H9 (cell line): ENCODE data around the gene POLR3F. TPM values are rescaled to one million over a fixed set of nuclear protein-coding genes. Genes with fewer than 3 reads are reported as not detected.

Source experiments
- DNase-seq: peaks from one replicate; pipeline ENCODE4 v3.0.0-alpha.2; 2017
- H2AFZ ChIP-seq: one replicate; pipeline ENCODE4 v1.6.1; 2013; ENCODE audit warnings: mild to moderate bottlenecking, low read length, control low read depth, moderate library complexity
- H2AK5ac ChIP-seq: 2 replicates; pipeline ENCODE4 v1.6.1; 2013; ENCODE audit warnings: low read length, control low read depth, mixed read lengths; ENCODE audit not compliant: insufficient read length
- H2BK120ac ChIP-seq: one replicate; pipeline ENCODE4 v1.6.1; 2013; ENCODE audit warnings: low read depth, mild to moderate bottlenecking, low read length, control low read depth, inconsistent platforms; ENCODE audit not compliant: poor library complexity, severe bottlenecking
- H2BK12ac ChIP-seq: 2 replicates; pipeline ENCODE4 v1.6.1; 2013; ENCODE audit warnings: low read length, control low read depth, mixed read lengths, low read depth; ENCODE audit not compliant: insufficient read length
- H2BK15ac ChIP-seq: 2 replicates; pipeline ENCODE4 v1.6.1; 2013; ENCODE audit warnings: low read depth, low read length, control low read depth
- H2BK20ac ChIP-seq: one replicate; pipeline ENCODE4 v1.6.1; 2013; ENCODE audit warnings: low read depth, mild to moderate bottlenecking, low read length, control low read depth, inconsistent platforms; ENCODE audit not compliant: poor library complexity, severe bottlenecking
- H2BK5ac ChIP-seq: 2 replicates; pipeline ENCODE4 v1.6.1; 2013; ENCODE audit warnings: low read length, control low read depth, mixed read lengths; ENCODE audit not compliant: insufficient read length
- H3K14ac ChIP-seq: 2 replicates; pipeline ENCODE4 v1.6.1; 2013; ENCODE audit warnings: low read length, control low read depth; ENCODE audit not compliant: insufficient read depth
- H3K18ac ChIP-seq: 2 replicates; pipeline ENCODE4 v1.6.1; 2013; ENCODE audit warnings: low read depth, mild to moderate bottlenecking, mixed read lengths, low read length, control low read depth; ENCODE audit not compliant: insufficient read length
- H3K23ac ChIP-seq: 2 replicates; pipeline ENCODE4 v1.6.1; 2013; ENCODE audit warnings: low read length, control low read depth, mixed read lengths, low read depth; ENCODE audit not compliant: insufficient read length
- H3K23me2 ChIP-seq: 2 replicates; pipeline ENCODE4 v1.6.1; 2013; ENCODE audit warnings: low read depth, mild to moderate bottlenecking, mixed read lengths, low read length, control low read depth; ENCODE audit not compliant: insufficient read length, poor library complexity, severe bottlenecking
- H3K27ac ChIP-seq: 2 replicates; pipeline ENCODE4 v1.5.1; 2013; ENCODE audit warnings: low read length, control low read depth, mixed read lengths, low read depth; ENCODE audit not compliant: insufficient read length
- H3K27me3 ChIP-seq: 2 replicates; pipeline ENCODE4 v1.6.1; 2013; ENCODE audit warnings: low read length, control low read depth, inconsistent platforms; ENCODE audit not compliant: insufficient read depth
- H3K4ac ChIP-seq: 2 replicates; pipeline ENCODE4 v1.6.1; 2013; ENCODE audit warnings: low read depth, mild to moderate bottlenecking, control low read depth, inconsistent platforms, low read length, moderate library complexity
- H3K4me1 ChIP-seq: 2 replicates; pipeline ENCODE4 v1.6.1; 2013; ENCODE audit warnings: low read length, control low read depth, inconsistent platforms; ENCODE audit not compliant: insufficient read depth
- H3K4me2 ChIP-seq: 2 replicates; pipeline ENCODE4 v1.6.1; 2013; ENCODE audit warnings: low read length, control low read depth, mixed read lengths; ENCODE audit not compliant: insufficient read length, insufficient read depth
- H3K56ac ChIP-seq: 2 replicates; pipeline ENCODE4 v1.6.1; 2013; ENCODE audit warnings: low read depth, mild to moderate bottlenecking, mixed read lengths, low read length, control low read depth; ENCODE audit not compliant: insufficient read length
- H3K79me1 ChIP-seq: 2 replicates; pipeline ENCODE4 v1.6.1; 2013; ENCODE audit warnings: low read depth, mild to moderate bottlenecking, moderate library complexity, low read length, control low read depth, inconsistent platforms; ENCODE audit not compliant: insufficient read depth, poor library complexity, severe bottlenecking
- H3K79me2 ChIP-seq: 2 replicates; pipeline ENCODE4 v1.6.1; 2013; ENCODE audit warnings: low read length, control low read depth, inconsistent platforms; ENCODE audit not compliant: insufficient read depth
- H3K9ac ChIP-seq: 2 replicates; pipeline ENCODE4 v1.6.1; 2013; ENCODE audit warnings: low read length, control low read depth, mixed read lengths; ENCODE audit not compliant: insufficient read length; ENCODE audit errors: extremely low read depth
- H3K9me3 ChIP-seq: one replicate; pipeline ENCODE4 v1.6.1; 2013; ENCODE audit warnings: low read depth, low read length, inconsistent platforms; ENCODE audit not compliant: control insufficient read depth
- H3T11ph ChIP-seq: one replicate; pipeline ENCODE4 v1.6.1; 2013; ENCODE audit warnings: mild to moderate bottlenecking, low read length, control low read depth, inconsistent platforms
- H4K20me1 ChIP-seq: one replicate; pipeline ENCODE4 v1.6.1; 2013; ENCODE audit not compliant: control insufficient read depth, insufficient read length, insufficient read depth
- H4K5ac ChIP-seq: 2 replicates; pipeline ENCODE4 v1.6.1; 2013; ENCODE audit warnings: low read depth, mild to moderate bottlenecking, mixed read lengths, low read length, control low read depth; ENCODE audit not compliant: insufficient read length
- H4K8ac ChIP-seq: replicated peaks from 2 replicates; pipeline ENCODE4 v1.6.1; 2013; ENCODE audit warnings: low read length, control low read depth, mixed read lengths, low read depth; ENCODE audit not compliant: insufficient read length
- H4K91ac ChIP-seq: 2 replicates; pipeline ENCODE4 v1.6.1; 2013; ENCODE audit warnings: low read depth, mild to moderate bottlenecking, moderate library complexity, mixed read lengths, low read length, control low read depth; ENCODE audit not compliant: insufficient read length
- H3K27ac Mint-ChIP-seq, 3 experiments: 2 replicates in 2 of 3; 3 replicates in 1 of 3; pipeline ENCODE4 v1.8.0; 2020 to 2021; ENCODE audit warnings: mixed read lengths in 3 of 3, mild to moderate bottlenecking in 1 of 3, moderate library complexity in 1 of 3
- H3K27me3 Mint-ChIP-seq: 2 replicates; pipeline ENCODE4 v1.8.0; 2021; ENCODE audit warnings: low read depth, mild to moderate bottlenecking, moderate library complexity, mixed read lengths
- H3K36me3 Mint-ChIP-seq, 3 experiments: 2 replicates in 2 of 3; 3 replicates in 1 of 3; pipeline ENCODE4 v1.8.0; 2020 to 2021; ENCODE audit warnings: low read depth in 3 of 3, mixed read lengths in 3 of 3; ENCODE audit not compliant: insufficient read depth in 1 of 3
- H3K4me1 Mint-ChIP-seq, 2 experiments: 2 replicates each; pipeline ENCODE4 v1.8.0; 2020; ENCODE audit warnings: mixed read lengths in 2 of 2
- H3K4me3 Mint-ChIP-seq, 2 experiments: 2 replicates in 1 of 2; 3 replicates in 1 of 2; pipeline ENCODE4 v1.8.0; 2020 to 2021; ENCODE audit warnings: mild to moderate bottlenecking in 2 of 2, mixed read lengths in 2 of 2, moderate library complexity in 1 of 2
- H3K9me3 Mint-ChIP-seq, 2 experiments: 2 replicates in 1 of 2; 3 replicates in 1 of 2; pipeline ENCODE4 v1.8.0; 2020; ENCODE audit warnings: mild to moderate bottlenecking in 2 of 2, mixed read lengths in 2 of 2, moderate library complexity in 1 of 2
- CTCF ChIP-seq: fragments of 200-600 bp; sonication (generic); conservative IDR thresholded peaks from 3 replicates; pipeline ENCODE4 v1.8.0; 2021; ENCODE audit warnings: antibody characterized with exemption, mild to moderate bottlenecking
- WGBS: extraction: QIAGEN DNeasy Blood & Tissue Kit; methylation state at CpG from one replicate; pipeline ENCODE4 v1.1.7; 2013; ENCODE audit warnings: missing lambda C conversion rate, low lambda C conversion rate, mixed read lengths; ENCODE audit not compliant: insufficient read length; ENCODE audit errors: extremely low coverage; 5-methylcytosine and 5-hydroxymethylcytosine counted together
- total RNA-seq: library from RNA; stranded (reverse); gene quantifications from 2 replicates; pipeline ENCODE4 v1.2.1, GENCODE V29; 2021

Gene POLR3F
- total RNA-seq, 1 experiment from 2014 or later = 16.1 TPM

GRCh38 chr20:18496740-18497592 lies 29.8 kb downstream of the POLR3F start, which contains the start of gene RBBP9:
Gene RBBP9 (minus strand): TSS chr20:18497225. CDS start chr20:18497167, 58 bp downstream.
- H2AFZ ChIP-seq = peak within 1 kb of the TSS; percentile 36
- peaks cover 7% of the 10 kb centered on the region for H3K23me2 ChIP-seq
- H2BK12ac ChIP-seq = no peak within 1 kb of the TSS
- H2AK5ac ChIP-seq = no peak within 1 kb of the TSS
- no peaks in the 10 kb centered on the region for H4K20me1 ChIP-seq
- WGBS = no CpG with 5 or more reads among the region's 31 CpGs
- H3K27ac Mint-ChIP-seq = peak within 1 kb of the TSS; percentile 96 to 98 (median 97); a peak in 6 of 7 replicates
- H2BK120ac ChIP-seq = no peak within 1 kb of the TSS
- H3K4me2 ChIP-seq = peak within 1 kb of the TSS; percentile 52
- no peak within 1 kb of the TSS for H4K91ac ChIP-seq
- H3K56ac ChIP-seq = no peak within 1 kb of the TSS
- H3K27ac ChIP-seq = no peak within 1 kb of the TSS
- peak within 1 kb of the TSS; percentile 86 for H3K9ac ChIP-seq
- no peaks in the 10 kb centered on the region for H3K4me1 ChIP-seq
- peak; percentile 90 for DNase-seq
- H3K14ac ChIP-seq = peak within 1 kb of the TSS; percentile 74
- H2BK20ac ChIP-seq = no peak within 1 kb of the TSS
- H3K79me2 ChIP-seq = no peaks in the 10 kb centered on the region
- H3K23ac ChIP-seq = no peak within 1 kb of the TSS
- H4K5ac ChIP-seq = no peak within 1 kb of the TSS
- no peaks in the 10 kb centered on the region for H3K9me3 Mint-ChIP-seq
- H3K4me3 Mint-ChIP-seq = peak within 1 kb of the TSS; percentile 94 to 98
- H3K4ac ChIP-seq = no peak within 1 kb of the TSS
- H3K27me3 ChIP-seq = no peaks in the 10 kb centered on the region
- no peaks in the 10 kb centered on the region for H3K9me3 ChIP-seq
- no peak within 1 kb of the TSS for H3T11ph ChIP-seq
- no peak for TF ChIP-seq CTCF
- no peak within 1 kb of the TSS for H4K8ac ChIP-seq
- no peaks in the 10 kb centered on the region for H3K79me1 ChIP-seq
- no peaks in the 10 kb centered on the region for H3K27me3 Mint-ChIP-seq
- peaks cover 11 to 12% of the 10 kb centered on the region in 2 experiments for H3K4me1 Mint-ChIP-seq
- no peak within 1 kb of the TSS for H2BK5ac ChIP-seq
- H2BK15ac ChIP-seq = no peak within 1 kb of the TSS
- peaks cover 5 to 9% (median 7%) of the 10 kb centered on the region in 3 experiments; a peak in 5 of 7 replicates for H3K36me3 Mint-ChIP-seq
- H3K18ac ChIP-seq = no peak within 1 kb of the TSS
